ENCODE results near the gene DDX5. TPM values are rescaled to one million over a fixed set of nuclear protein-coding genes. Genes with fewer than 3 reads are reported as not detected.

Gene DDX5
- total RNA-seq, 1 experiment from 2014 or later, result 402 TPM

- no peaks in the 10 kb centered on the region for H3K9me2 ChIP-seq (ENCODE audit: insufficient read depth)
- TF ChIP-seq CTCF (conservative IDR thresholded peaks at IDR 0.05) (no peak), EZH2 (IDR thresholded peaks at IDR 0.05; ENCODE audit: low read depth) (no peak)
- no peaks in the 10 kb centered on the region for H3K9me3 ChIP-seq (ENCODE audit: insufficient read depth, low read depth)
- no peak overlapping the region for H3K4me3 ChIP-seq
- peaks cover 92% of the 10 kb centered on the region for H3F3A ChIP-seq (ENCODE audit: insufficient read depth, low read depth)
- ChIA-PET CTCF (no interaction called here), POLR2A (ENCODE audit: unreplicated experiment) (no interaction called here)
- intact Hi-C loops (cut with micrococcal nuclease; ENCODE audit: unreplicated experiment), result no loop called here
- H3K4me2 ChIP-seq, result no peak overlapping the region
- H3K27me3 ChIP-seq (ENCODE audit: insufficient read depth, low read depth), result no peaks in the 10 kb centered on the region
- DNase-seq, result no peak
- H3K36me3 ChIP-seq (ENCODE audit: low read depth), result peaks cover 65% of the 10 kb centered on the region
- H4K20me1 ChIP-seq (ENCODE audit: insufficient read depth), result peaks cover 79% of the 10 kb centered on the region
- H3K79me2 ChIP-seq (ENCODE audit: low read depth), result peaks cover 70% of the 10 kb centered on the region
- no peak overlapping the region for H2AFZ ChIP-seq
- 0 out of 2 replicates have a peak overlapping the region, but pooled peaks have one; percentile 8 for H3K27ac ChIP-seq
- H3K4me1 ChIP-seq (replicated peaks; ENCODE audit: insufficient read depth), result peaks cover 47% of the 10 kb centered on the region
- no TSS peak for BruUV-seq (replicated peaks)
Observed at GRCh38 chr17:64502021-64502420, 4.1 kb downstream of the DDX5 start.

- H3K4me1 ChIP-seq (replicated peaks; ENCODE audit: insufficient read depth), result peaks cover 48% of the 10 kb centered on the region
- no peaks in the 10 kb centered on the region for H3K9me2 ChIP-seq (ENCODE audit: insufficient read depth)
- peaks cover 95% of the 10 kb centered on the region for H3F3A ChIP-seq (ENCODE audit: insufficient read depth, low read depth)
- no peak for DNase-seq
- peaks cover 72% of the 10 kb centered on the region for H3K79me2 ChIP-seq (ENCODE audit: low read depth)
- TF ChIP-seq EZH2 (IDR thresholded peaks at IDR 0.05; ENCODE audit: low read depth) (no peak), CTCF (conservative IDR thresholded peaks at IDR 0.05) (no peak)
- intact Hi-C loops (cut with micrococcal nuclease; ENCODE audit: unreplicated experiment), result no loop called here
- peaks cover 65% of the 10 kb centered on the region for H3K36me3 ChIP-seq (ENCODE audit: low read depth)
- H3K4me2 ChIP-seq, result no peak overlapping the region
- no peak overlapping the region for H3K4me3 ChIP-seq
- ChIA-PET CTCF (no interaction called here), POLR2A (ENCODE audit: unreplicated experiment) (no interaction called here)
- H3K9me3 ChIP-seq (ENCODE audit: insufficient read depth, low read depth), result no peaks in the 10 kb centered on the region
- no peaks in the 10 kb centered on the region for H3K27me3 ChIP-seq (ENCODE audit: insufficient read depth, low read depth)
- 0 out of 2 replicates have a peak overlapping the region, but pooled peaks have one; percentile 90 for H3K27ac ChIP-seq
- H2AFZ ChIP-seq, result no peak overlapping the region
- H4K20me1 ChIP-seq (ENCODE audit: insufficient read depth), result peaks cover 79% of the 10 kb centered on the region
- no TSS peak for BruUV-seq (replicated peaks)
Observed at GRCh38 chr17:64500862-64501765, 5.0 kb downstream of the DDX5 start.

- TF ChIP-seq EZH2 (IDR thresholded peaks at IDR 0.05; ENCODE audit: low read depth) (no peak), CTCF (conservative IDR thresholded peaks at IDR 0.05) (no peak)
- POLR2A ChIA-PET (ENCODE audit: unreplicated experiment), result no interaction called here
- no peak overlapping the region for H3K4me2 ChIP-seq
- CTCF ChIA-PET, result no interaction called here
- intact Hi-C loops (cut with micrococcal nuclease; ENCODE audit: unreplicated experiment), result no loop called here
- no peak for DNase-seq
- no peaks in the 10 kb centered on the region for H3K9me3 ChIP-seq (ENCODE audit: insufficient read depth, low read depth)
- peaks cover 54% of the 10 kb centered on the region for H3K4me1 ChIP-seq (replicated peaks; ENCODE audit: insufficient read depth)
- H3K36me3 ChIP-seq (ENCODE audit: low read depth), result peaks cover 65% of the 10 kb centered on the region
- H3K9me2 ChIP-seq (ENCODE audit: insufficient read depth), result no peaks in the 10 kb centered on the region
- peaks cover 72% of the 10 kb centered on the region for H3K79me2 ChIP-seq (ENCODE audit: low read depth)
- peaks cover 79% of the 10 kb centered on the region for H4K20me1 ChIP-seq (ENCODE audit: insufficient read depth)
- no peak overlapping the region for H2AFZ ChIP-seq
- no peaks in the 10 kb centered on the region for H3K27me3 ChIP-seq (ENCODE audit: insufficient read depth, low read depth)
- no peak overlapping the region for H3K4me3 ChIP-seq
- peaks cover 94% of the 10 kb centered on the region for H3F3A ChIP-seq (ENCODE audit: insufficient read depth, low read depth)
- BruUV-seq (replicated peaks), result no TSS peak
- 0 out of 2 replicates have a peak overlapping the region, but pooled peaks have one; percentile 90 for H3K27ac ChIP-seq
Observed at GRCh38 chr17:64500487-64500859, 5.6 kb downstream of the DDX5 start.

Data from PC-9 (cell line).